ENCODE measurements around the gene TBCD. TPM values are rescaled to one million over a fixed set of nuclear protein-coding genes. Genes with fewer than 3 reads are reported as not detected.

Gene TBCD
- total and polyA plus RNA-seq, 2 donors (not counting 1 experiment from before 2014, with no cell fraction given) = 22.1 to 36.7 TPM

- Histone ChIP-seq H3K79me2 (ENCODE audit: control insufficient read depth, insufficient read depth, low read length) (no peaks in the 10 kb centered on the region), H3K9ac (ENCODE audit: insufficient read depth, low read length) (no peak overlapping the region), H3K9me3 (ENCODE audit: control insufficient read depth, insufficient read depth, low read depth, low read length) (no peaks in the 10 kb centered on the region), H3K4me1 (ENCODE audit: control insufficient read depth, extremely low read depth, insufficient read depth, low read length) (peaks cover 5% of the 10 kb centered on the region), H3K4me2 (ENCODE audit: extremely low read depth, insufficient read depth, low read length) (no peak overlapping the region), H3K4me3 (replicated peaks in 1 of 4; ENCODE audit: control extremely low read depth in 1 of 4, insufficient read depth in 1 of 4, low read depth in 3 of 4, low read length in 4 of 4) (no peak overlapping the region), H3K36me3 (ENCODE audit: control insufficient read depth, insufficient read depth, low read length) (no peaks in the 10 kb centered on the region), H3K27ac (ENCODE audit: insufficient read depth, low read length) (no peak overlapping the region), H3K27me3 (ENCODE audit: control insufficient read depth, insufficient read depth, low read length) (no peaks in the 10 kb centered on the region), H4K20me1 (ENCODE audit: control insufficient read depth, extremely low read depth, insufficient read depth, low read length) (no peaks in the 10 kb centered on the region), H2AFZ (ENCODE audit: low read length) (no peak overlapping the region)
- DNase-seq (ENCODE audit: low read depth in 2 of 2) = no peak
- TF ChIP-seq EZH2 (IDR thresholded peaks at IDR 0.05; ENCODE audit: low read length, missing control alignments) (no peak), CTCF (conservative IDR thresholded peaks at IDR 0.05 in 1 of 2, IDR thresholded peaks at IDR 0.05 in 1 of 2; ENCODE audit: low read depth in 1 of 2, low read length in 2 of 2) (no peak)
Observed at GRCh38 chr17:82894389-82894788, 142.5 kb downstream of the TBCD start.

DNA sequence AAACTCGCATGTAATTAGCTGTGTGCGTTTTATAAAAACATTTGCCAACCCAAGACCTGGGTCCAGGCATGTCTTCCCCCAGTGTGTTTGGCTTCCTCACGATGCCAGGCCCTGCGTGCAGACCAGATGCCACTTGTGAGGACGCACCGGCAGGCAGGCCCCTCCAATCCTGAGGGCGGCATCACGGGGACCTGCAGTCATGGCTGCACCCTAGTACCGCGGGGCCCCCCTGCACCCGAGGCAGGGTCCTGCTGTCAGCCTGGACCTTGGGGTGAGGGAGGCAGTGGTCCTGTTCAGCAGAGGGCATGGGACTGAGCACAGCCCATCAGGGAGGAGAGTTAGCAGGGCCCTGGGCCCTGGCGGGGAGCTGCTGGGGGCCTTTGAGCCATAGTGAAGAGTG is 143.2 kb downstream of the TBCD start:
- Histone ChIP-seq H3K36me3 (ENCODE audit: control insufficient read depth, insufficient read depth, low read length) (no peaks in the 10 kb centered on the region), H3K4me1 (ENCODE audit: control insufficient read depth, extremely low read depth, insufficient read depth, low read length) (peaks cover 5% of the 10 kb centered on the region), H3K9me3 (ENCODE audit: control insufficient read depth, insufficient read depth, low read depth, low read length) (no peaks in the 10 kb centered on the region), H4K20me1 (ENCODE audit: control insufficient read depth, extremely low read depth, insufficient read depth, low read length) (no peaks in the 10 kb centered on the region), H2AFZ (ENCODE audit: low read length) (no peak overlapping the region), H3K79me2 (ENCODE audit: control insufficient read depth, insufficient read depth, low read length) (no peaks in the 10 kb centered on the region), H3K4me2 (ENCODE audit: extremely low read depth, insufficient read depth, low read length) (no peak overlapping the region), H3K27me3 (ENCODE audit: control insufficient read depth, insufficient read depth, low read length) (no peaks in the 10 kb centered on the region), H3K4me3 (replicated peaks in 1 of 4; ENCODE audit: control extremely low read depth in 1 of 4, insufficient read depth in 1 of 4, low read depth in 3 of 4, low read length in 4 of 4) (no peak overlapping the region), H3K27ac (ENCODE audit: insufficient read depth, low read length) (no peak overlapping the region), H3K9ac (ENCODE audit: insufficient read depth, low read length) (no peak overlapping the region)
- no peak for DNase-seq (ENCODE audit: low read depth in 2 of 2)
- TF ChIP-seq EZH2 (IDR thresholded peaks at IDR 0.05; ENCODE audit: low read length, missing control alignments) (no peak), CTCF (conservative IDR thresholded peaks at IDR 0.05 in 1 of 2, IDR thresholded peaks at IDR 0.05 in 1 of 2; ENCODE audit: low read depth in 1 of 2, low read length in 2 of 2) (no peak)

DNA sequence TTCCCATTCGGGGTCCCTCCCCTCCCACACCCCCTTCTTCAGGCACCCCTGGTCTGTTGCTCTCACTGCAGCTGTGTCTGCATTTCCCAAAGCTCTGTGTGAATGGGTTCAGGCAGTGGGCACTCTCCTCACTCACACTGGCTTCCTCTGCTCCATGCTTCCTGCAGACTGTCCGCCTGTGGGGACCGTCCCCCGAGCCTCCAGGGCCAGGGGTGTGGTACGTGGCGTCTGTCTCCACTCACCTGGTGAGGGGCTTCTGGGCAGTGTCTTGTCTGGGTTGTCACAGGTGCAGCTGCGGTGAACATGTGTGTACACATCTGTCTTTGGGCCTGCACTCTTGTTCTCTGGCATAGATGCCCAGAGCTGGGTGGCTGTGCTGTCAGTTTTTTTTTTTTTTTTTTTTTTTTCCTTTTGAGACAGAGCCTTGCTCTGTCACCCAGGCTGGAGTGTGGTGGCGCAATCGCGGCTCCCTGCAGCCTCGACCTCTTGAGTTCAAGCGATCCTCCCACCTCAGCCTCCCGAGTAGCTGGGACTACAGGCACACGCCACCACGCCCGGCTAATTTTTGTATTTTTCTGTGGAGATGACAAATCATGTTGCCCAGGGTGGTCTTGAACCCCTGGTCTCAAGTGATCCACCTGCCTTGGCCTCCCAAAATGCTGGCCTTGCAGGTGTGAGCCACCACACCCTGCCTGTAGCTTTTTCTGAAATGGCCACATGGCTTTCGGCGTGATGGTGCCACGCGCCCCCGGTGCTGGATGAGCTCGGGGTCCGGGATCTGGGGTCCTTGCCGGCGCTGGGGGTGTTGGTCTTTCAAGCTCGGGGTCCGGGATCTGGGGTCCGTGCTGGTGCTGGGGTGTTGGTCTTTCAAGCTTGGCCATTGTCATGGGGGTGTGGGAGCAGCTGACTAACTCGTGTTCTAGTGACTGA is 144.5 kb downstream of the TBCD start:
- Histone ChIP-seq H3K4me3 (replicated peaks in 1 of 4; ENCODE audit: control extremely low read depth in 1 of 4, insufficient read depth in 1 of 4, low read depth in 3 of 4, low read length in 4 of 4) (no peak overlapping the region), H3K27me3 (ENCODE audit: control insufficient read depth, insufficient read depth, low read length) (no peaks in the 10 kb centered on the region)

More for the DNA sequence above, 144.5 kb downstream of the TBCD start:
- Histone ChIP-seq H3K79me2 (ENCODE audit: control insufficient read depth, insufficient read depth, low read length) (no peaks in the 10 kb centered on the region), H3K27ac (ENCODE audit: insufficient read depth, low read length) (no peak overlapping the region), H3K9me3 (ENCODE audit: control insufficient read depth, insufficient read depth, low read depth, low read length) (no peaks in the 10 kb centered on the region), H2AFZ (ENCODE audit: low read length) (no peak overlapping the region), H3K36me3 (ENCODE audit: control insufficient read depth, insufficient read depth, low read length) (no peaks in the 10 kb centered on the region), H3K9ac (ENCODE audit: insufficient read depth, low read length) (no peak overlapping the region), H3K4me2 (ENCODE audit: extremely low read depth, insufficient read depth, low read length) (no peak overlapping the region), H4K20me1 (ENCODE audit: control insufficient read depth, extremely low read depth, insufficient read depth, low read length) (no peaks in the 10 kb centered on the region), H3K4me1 (ENCODE audit: control insufficient read depth, extremely low read depth, insufficient read depth, low read length) (peaks cover 5% of the 10 kb centered on the region)
- TF ChIP-seq EZH2 (IDR thresholded peaks at IDR 0.05; ENCODE audit: low read length, missing control alignments) = no peak
- TF ChIP-seq CTCF (conservative IDR thresholded peaks at IDR 0.05 in 1 of 2, IDR thresholded peaks at IDR 0.05 in 1 of 2; ENCODE audit: low read depth in 1 of 2, low read length in 2 of 2) = no peak
- DNase-seq (ENCODE audit: low read depth in 2 of 2) = no peak

Measured in fibroblast of lung (primary cell).